Spleen (tissue), 11 donors: ENCODE measurements around the gene ABI1. TPM values are rescaled to one million over a fixed set of nuclear protein-coding genes. Genes with fewer than 3 reads are reported as not detected.

ENCODE experiments used
- DNase-seq: peaks from one replicate; pipeline ENCODE4 v3.0.0-alpha.2; 2020
- H3K27ac ChIP-seq, 8 donors: fragments of 200-600 bp; sonication (generic) in 7 of 8; 1 replicate in 4 of 8; 2 replicates in 4 of 8; pipeline versions ENCODE4 v1.5.0 to v1.8.0; 2016 to 2021; ENCODE audit warnings: inconsistent platforms in 4 of 8, mild to moderate bottlenecking in 4 of 8, moderate library complexity in 1 of 8
- H3K27me3 ChIP-seq, 7 donors: fragments of 200-600 bp; sonication (generic) in 6 of 7; replicated peaks in 1 of 7; 1 replicate in 4 of 7; 2 replicates in 3 of 7; pipeline versions ENCODE4 v1.5.0 to v1.8.0; 2016 to 2021; ENCODE audit warnings: inconsistent platforms in 3 of 7, mild to moderate bottlenecking in 1 of 7
- H3K36me3 ChIP-seq, 6 donors: fragments of 200-600 bp; sonication (generic) in 5 of 6; 1 replicate in 4 of 6; 2 replicates in 2 of 6; pipeline versions ENCODE4 v1.5.0 to v1.8.0; 2016 to 2021; ENCODE audit warnings: inconsistent platforms in 2 of 6
- H3K4me1 ChIP-seq, 6 donors: fragments of 200-600 bp; sonication (generic) in 5 of 6; 1 replicate in 3 of 6; 2 replicates in 3 of 6; pipeline versions ENCODE4 v1.5.0 to v1.8.0; 2016 to 2021; ENCODE audit warnings: inconsistent platforms in 3 of 6
- H3K4me3 ChIP-seq, 8 donors: fragments of 200-600 bp; sonication (generic) in 7 of 8; 1 replicate in 4 of 8; 2 replicates in 4 of 8; pipeline versions ENCODE4 v1.5.0 to v1.8.0; 2016 to 2021; ENCODE audit warnings: inconsistent platforms in 4 of 8, mild to moderate bottlenecking in 4 of 8, moderate library complexity in 2 of 8
- H3K9me3 ChIP-seq, 8 donors: fragments of 200-600 bp; sonication (generic) in 7 of 8; 1 replicate in 4 of 8; 2 replicates in 4 of 8; pipeline versions ENCODE4 v1.5.0 to v1.8.0; 2016 to 2021; ENCODE audit warnings: inconsistent platforms in 4 of 8
- CTCF ChIP-seq, 11 experiments: fragments of 200-600 bp in 7 of 11; fragments of 450-650 bp in 4 of 11; sonication (generic) in 4 of 11; IDR thresholded peaks in 8 of 11; conservative IDR thresholded peaks in 3 of 11; 1 replicate in 7 of 11; 2 replicates in 4 of 11; pipeline versions ENCODE4 v1.4.0 to v1.8.0; 2016 to 2021; ENCODE audit warnings: antibody characterized with exemption in 11 of 11, inconsistent platforms in 4 of 11, mild to moderate bottlenecking in 1 of 11
- POLR2A ChIP-seq, 3 donors: fragments of 450-650 bp; IDR thresholded peaks; one replicate each; pipeline ENCODE4 v1.5.1; 2017; ENCODE audit warnings: antibody characterized with exemption in 3 of 3, mild to moderate bottlenecking in 1 of 3
- POLR2AphosphoS5 ChIP-seq, 3 donors: sonication (generic); formaldehyde crosslinking; IDR thresholded peaks; one replicate each; pipeline ENCODE4 v1.5.1; 2017; ENCODE audit warnings: antibody characterized with exemption in 3 of 3
- WGBS, 5 donors: extraction: QIAGEN DNeasy Blood & Tissue Kit in 3 of 5; methylation state at CpG; one replicate each; pipeline versions ENCODE4 v1.1.5 to v1.1.7; 2013 to 2018; 5-methylcytosine and 5-hydroxymethylcytosine counted together
- intact Hi-C: fragments of 100-400 bp; cut with DNase I; formaldehyde crosslinking; loops from one replicate; pipeline ENCODE4 v1.15.0; 2023; ENCODE audit warnings: low total_unique reads
- polyA plus RNA-seq, 3 donors: library from polyadenylated mRNA; stranded (reverse); fragments of 200-250 nt; gene quantifications; one replicate each; pipeline ENCODE4 v1.2.1, GENCODE V29; 2013
- total RNA-seq, 7 donors: library from RNA; depleted of rRNA in 3 of 7; stranded (reverse); fragments of >200 nt in 3 of 7; fragmentation: NEBNext Ultra II Directional in 4 of 7; extraction: Animal tissue kit (Norgen Biotek cat#: 25700) in 4 of 7; gene quantifications; one replicate each; pipeline versions ENCODE4 v1.1.0 to v1.2.1, GENCODE V29; 2016 to 2021
- donor health status: healthy with polysubstance abuse.
- donor health status: DM: no; HTN: no; CAD: no; lungs with moderate emphysema.
- donor health status: DM: no; HTN: no; CAD: no.
- donor health status: Bipolar disorder and iron deficiency.
- donor health status: healthy.
- donor health status: DM: no; HTN: no; CAD: no.
- donor health status: DM: yes; HTN: yes; CAD: no.

Gene ABI1
- total and polyA plus RNA-seq, 10 donors = 33.4 to 74.0 (median 55.9) TPM

GRCh38 chr10:26837139-26837538, 23.6 kb downstream of the ABI1 start:
- Histone ChIP-seq H3K27me3 (no peaks in the 10 kb centered on the region), H3K36me3 (peaks cover 0 to 5% (median 0%) of the 10 kb centered on the region in 6 donors), H3K9me3 (no peaks in the 10 kb centered on the region), H3K4me3 (no peak overlapping the region), H3K4me1 (peaks cover 9 to 81% (median 47%) of the 10 kb centered on the region in 6 donors), H3K27ac (peak overlapping the region in 2 of 8 donors; percentile 17 to 24)
- no peak for TF ChIP-seq CTCF (IDR thresholded peaks at IDR 0.05 in 8 of 11, conservative IDR thresholded peaks at IDR 0.05 in 3 of 11)
- peak in 1 of 3 donors; percentile 22 for TF ChIP-seq POLR2AphosphoS5 (IDR thresholded peaks at IDR 0.05)
- TF ChIP-seq POLR2A (IDR thresholded peaks at IDR 0.05) = no peak
- DNase-seq = no peak
- WGBS, 5 donors = 42 to 68% (median 58%) methylated on average over 2 of the region's 2 CpGs
- intact Hi-C loops = no loop called here

DNA sequence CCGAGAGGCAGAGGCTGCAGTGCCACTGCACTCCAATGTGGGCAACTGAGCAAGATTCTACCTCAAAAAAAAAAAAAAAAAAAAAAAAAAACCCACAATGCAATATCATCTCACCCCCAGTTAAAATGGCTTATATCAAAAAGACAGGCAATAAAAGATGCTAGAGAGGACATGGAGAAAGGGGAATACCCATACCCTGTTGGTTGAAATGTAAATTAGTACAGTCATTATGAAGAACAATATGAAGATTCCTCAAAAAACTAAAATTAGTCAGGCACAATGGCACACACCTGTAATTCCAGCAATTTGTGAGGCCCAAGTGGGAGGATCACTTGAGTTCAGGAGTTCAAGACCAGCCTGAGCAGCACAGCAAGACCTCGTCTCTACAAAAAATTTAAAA, 25.7 kb downstream of the ABI1 start:
- peaks cover 0 to 5% (median 0%) of the 10 kb centered on the region in 6 donors for H3K36me3 ChIP-seq
- no peak for TF ChIP-seq POLR2AphosphoS5 (IDR thresholded peaks at IDR 0.05)
- no peak for TF ChIP-seq CTCF (IDR thresholded peaks at IDR 0.05 in 8 of 11, conservative IDR thresholded peaks at IDR 0.05 in 3 of 11)
- no peak for TF ChIP-seq POLR2A (IDR thresholded peaks at IDR 0.05)
- no peaks in the 10 kb centered on the region for H3K9me3 ChIP-seq
- intact Hi-C loops = no loop called here
- H3K4me3 ChIP-seq = no peak overlapping the region
- H3K27ac ChIP-seq = no peak overlapping the region
- H3K27me3 ChIP-seq = no peaks in the 10 kb centered on the region
- peaks cover 0 to 81% (median 38%) of the 10 kb centered on the region in 6 donors for H3K4me1 ChIP-seq
- 92 to 100% (median 96%) methylated on average over 2 of the region's 2 CpGs for WGBS, 5 donors
- DNase-seq = no peak

DNA sequence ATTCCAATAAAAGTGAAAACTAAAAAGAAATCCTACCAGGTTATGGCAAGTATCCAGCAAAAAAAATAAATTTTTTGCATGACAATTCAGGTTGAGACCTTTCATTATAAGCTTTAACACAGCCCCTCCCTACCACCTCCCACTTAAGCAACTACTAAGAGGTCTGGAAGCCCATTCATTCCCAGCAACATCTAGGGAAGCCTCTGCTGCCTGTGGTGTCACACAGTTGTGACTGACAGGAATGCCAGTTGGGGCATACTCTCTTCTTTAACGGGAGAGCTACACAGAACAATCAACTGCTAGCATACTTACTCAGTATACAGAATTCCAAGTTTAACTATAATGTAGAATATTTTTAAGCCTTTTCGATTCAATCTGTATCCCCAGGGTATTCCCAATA, 27.8 kb downstream of the ABI1 start:
- H3K9me3 ChIP-seq = no peaks in the 10 kb centered on the region
- no peaks in the 10 kb centered on the region for H3K27me3 ChIP-seq
- no peak overlapping the region for H3K27ac ChIP-seq
- H3K4me3 ChIP-seq = no peak overlapping the region
- 88 to 92% (median 89%) methylated on average over 2 of the region's 2 CpGs for WGBS, 5 donors
- peaks cover 0 to 81% (median 32%) of the 10 kb centered on the region in 6 donors for H3K4me1 ChIP-seq
- DNase-seq = no peak
- peaks cover 0 to 5% (median 0%) of the 10 kb centered on the region in 6 donors for H3K36me3 ChIP-seq
- TF ChIP-seq POLR2AphosphoS5 (IDR thresholded peaks at IDR 0.05) (no peak), POLR2A (IDR thresholded peaks at IDR 0.05) (no peak), CTCF (IDR thresholded peaks at IDR 0.05 in 8 of 11, conservative IDR thresholded peaks at IDR 0.05 in 3 of 11) (no peak)
- intact Hi-C loops = no loop called here

DNA sequence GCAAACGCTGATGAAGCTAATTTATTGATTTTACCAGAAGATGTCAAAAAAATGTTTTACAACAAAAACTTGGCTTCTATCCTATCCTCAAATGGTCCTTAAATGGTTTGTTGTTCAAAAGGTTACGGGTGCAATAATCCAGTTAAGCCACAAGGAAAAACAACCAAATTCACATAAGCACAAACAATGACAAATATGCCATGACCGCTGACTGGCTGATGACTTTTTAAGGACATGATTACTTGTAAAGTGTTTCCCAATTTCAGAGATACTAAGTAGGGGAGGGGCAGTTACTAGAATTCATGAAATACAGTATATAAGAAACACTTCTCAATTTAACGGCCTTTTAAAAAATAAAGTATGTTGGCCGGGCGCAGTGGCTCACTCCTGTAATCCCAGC, 28.8 kb downstream of the ABI1 start:
- TF ChIP-seq POLR2AphosphoS5 (IDR thresholded peaks at IDR 0.05) (no peak), POLR2A (IDR thresholded peaks at IDR 0.05) (no peak), CTCF (IDR thresholded peaks at IDR 0.05 in 8 of 11, conservative IDR thresholded peaks at IDR 0.05 in 3 of 11) (no peak)
- Histone ChIP-seq H3K27ac (no peak overlapping the region), H3K27me3 (no peaks in the 10 kb centered on the region), H3K36me3 (peaks cover 0 to 5% (median 0%) of the 10 kb centered on the region in 6 donors), H3K4me1 (peaks cover 0 to 81% (median 26%) of the 10 kb centered on the region in 6 donors), H3K4me3 (no peak overlapping the region), H3K9me3 (no peaks in the 10 kb centered on the region)
- DNase-seq = no peak
- 80 to 94% (median 91%) methylated on average over 6 of the region's 6 CpGs for WGBS, 5 donors
- intact Hi-C loops = no loop called here
